ENCODE results near the gene PABPN1L.

The PABPN1L gene

DNA sequence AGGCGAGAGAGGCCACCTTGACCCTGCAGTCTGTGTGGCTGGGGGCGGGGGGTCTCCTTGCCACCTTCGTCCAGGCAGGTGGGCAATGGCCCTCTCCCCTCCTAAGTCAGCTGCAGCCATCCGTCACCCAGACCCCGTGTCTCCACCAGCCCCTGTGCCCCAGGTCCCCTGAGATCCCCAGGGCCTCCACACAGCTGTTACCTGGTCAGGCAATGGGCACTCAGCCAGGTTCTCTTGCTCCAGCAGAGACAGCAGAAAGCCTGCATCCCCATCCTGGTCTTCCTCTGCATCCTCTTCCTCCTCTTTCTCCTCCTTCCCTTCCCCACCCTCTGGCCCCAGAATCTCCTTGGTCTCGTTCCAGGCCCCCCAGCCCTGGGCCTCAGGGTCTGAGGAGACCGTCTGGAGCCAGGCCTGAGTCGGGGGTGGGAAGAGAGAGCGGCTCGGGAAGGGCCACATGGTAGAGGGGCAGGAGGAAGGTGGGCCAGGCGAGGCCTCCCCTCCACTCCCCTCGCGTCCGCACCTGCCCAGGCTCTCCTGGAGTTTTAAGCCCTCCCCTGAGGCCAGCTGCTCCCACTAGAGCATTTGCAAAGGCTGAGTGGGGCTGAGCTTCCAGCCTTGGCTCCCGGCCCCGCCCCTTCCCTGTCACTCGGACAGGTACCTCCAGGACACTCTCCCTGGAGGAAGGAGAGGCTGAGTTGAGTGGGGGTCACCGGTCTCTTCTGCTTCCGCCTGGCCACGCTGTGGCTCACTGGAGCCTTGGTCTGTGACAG, at the start of gene PABPN1L:
Gene PABPN1L, minus strand, starts transcription at position 510 of the 770 bp plus-strand sequence. Its CDS starts 54 bp downstream, at position 456.
- FAIRE-seq: no peak

DNA sequence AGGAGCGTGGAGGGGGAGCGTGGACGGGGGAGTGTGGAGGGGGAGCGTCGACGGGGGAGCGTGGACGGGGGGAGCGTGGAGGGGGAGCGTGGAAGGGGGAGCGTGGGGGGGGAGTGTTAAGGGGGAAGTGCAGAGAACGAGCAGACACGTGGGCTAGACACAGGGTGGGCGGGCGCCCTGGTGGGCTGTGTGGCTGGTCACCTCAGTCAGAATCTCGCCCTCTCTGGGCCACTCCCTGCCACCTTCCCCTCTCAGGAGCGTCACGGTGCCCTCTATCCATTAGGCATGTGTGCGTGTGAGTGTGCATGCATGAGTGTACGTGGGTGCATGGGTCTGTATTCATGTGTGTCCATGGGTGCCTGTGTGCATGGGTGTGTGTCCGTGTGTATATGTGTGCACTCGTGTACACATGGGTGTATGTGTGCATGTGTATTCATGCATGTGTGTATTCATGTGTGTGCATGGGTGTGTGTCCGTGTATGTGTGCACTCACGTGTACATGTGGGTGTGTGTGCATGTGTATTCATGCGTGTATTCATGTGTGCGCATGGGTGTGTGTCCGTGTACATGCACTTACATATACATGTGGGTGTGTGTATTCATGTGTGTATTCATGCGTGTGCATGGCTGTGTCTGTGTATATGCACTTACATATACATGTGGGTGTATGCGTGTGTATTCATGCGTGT, 49.3 kb upstream of the PABPN1L start:
- no peak for FAIRE-seq

DNA sequence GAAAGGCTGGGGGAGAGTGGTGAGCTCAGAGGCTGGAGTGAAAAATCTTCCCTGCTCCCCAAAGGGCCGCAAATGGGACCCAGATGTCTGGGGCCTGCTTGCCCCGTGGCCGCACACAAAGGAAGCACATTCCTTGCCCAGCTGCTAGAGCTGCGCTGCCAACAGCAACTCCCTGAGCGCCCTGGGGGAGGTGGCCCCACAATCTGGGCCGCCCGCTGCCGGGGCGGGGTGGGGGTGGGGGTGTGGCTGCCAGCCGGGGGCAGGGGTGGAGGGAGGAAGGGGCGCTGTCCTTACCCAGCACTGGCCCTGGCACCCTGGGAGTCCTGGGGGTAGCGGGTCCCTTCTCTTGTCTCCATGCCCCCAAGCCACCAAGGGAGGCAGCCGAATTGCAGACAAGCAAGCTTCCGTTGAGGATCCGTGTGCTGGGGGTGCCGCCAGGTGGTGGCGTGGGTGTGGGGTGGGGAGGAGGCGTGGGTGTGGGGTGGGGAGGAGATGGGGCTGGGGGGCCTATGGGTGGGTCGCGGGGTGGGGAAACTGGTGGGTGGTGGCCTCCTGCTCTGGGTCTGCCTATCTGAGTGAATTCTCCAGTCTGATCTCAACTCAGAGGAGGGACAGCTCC, 48.4 kb upstream of the PABPN1L start:
- no peak for FAIRE-seq

GRCh38 chr16:88913870-88914269, 47.4 kb upstream of the PABPN1L start:
- no peak for FAIRE-seq

DNA sequence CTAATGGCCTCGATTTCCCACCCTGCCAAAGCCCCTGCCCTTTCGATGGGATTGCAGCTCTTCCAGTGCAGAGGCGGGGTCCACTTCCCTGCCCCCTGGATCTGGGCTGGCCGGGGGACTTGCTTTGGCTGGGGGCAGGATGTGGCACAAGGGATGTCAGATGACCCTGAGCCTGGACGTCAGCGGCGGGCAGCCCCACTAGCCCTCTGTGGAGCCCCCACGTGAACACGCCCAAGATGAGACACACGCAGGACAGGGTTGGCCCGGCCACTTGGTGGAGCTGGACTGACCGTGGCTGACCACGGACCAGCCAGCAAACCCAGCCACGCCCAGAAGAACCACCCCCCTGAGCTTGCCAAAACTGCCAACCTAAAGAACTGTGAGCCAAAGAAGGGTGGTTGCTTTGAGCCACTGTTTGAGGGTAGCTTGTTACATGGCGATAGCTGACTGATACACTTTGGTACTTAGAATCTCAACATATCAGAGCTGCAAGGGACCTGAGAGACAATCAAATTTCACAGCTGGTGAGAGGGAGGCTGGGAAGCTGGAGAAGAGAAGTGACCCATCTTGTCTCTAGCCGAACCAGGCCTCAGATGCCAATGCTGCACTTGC, 46.6 kb upstream of the PABPN1L start:
- no peak for FAIRE-seq

GRCh38 chr16:88912556-88912955, 46.1 kb upstream of the PABPN1L start:
- FAIRE-seq: no peak

DNA sequence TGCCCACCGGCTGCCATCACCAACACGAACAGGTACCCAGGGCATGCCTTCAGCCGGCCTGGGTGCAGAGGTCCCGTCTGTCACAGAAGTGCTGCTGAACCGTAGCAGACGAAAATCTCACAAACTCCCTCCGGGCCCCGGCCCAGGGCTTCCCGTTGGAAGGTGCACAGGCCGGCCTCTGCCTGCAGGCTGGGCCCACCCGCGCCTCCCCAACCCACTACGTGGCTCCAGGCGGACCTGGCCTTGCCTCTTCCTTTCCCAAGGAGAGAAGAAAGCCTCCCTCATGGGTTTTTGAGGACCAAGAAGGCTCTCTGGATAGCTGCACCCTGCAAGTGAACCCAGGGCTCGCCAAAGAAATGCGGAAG, 45.5 kb upstream of the PABPN1L start:
- FAIRE-seq: no peak

DNA sequence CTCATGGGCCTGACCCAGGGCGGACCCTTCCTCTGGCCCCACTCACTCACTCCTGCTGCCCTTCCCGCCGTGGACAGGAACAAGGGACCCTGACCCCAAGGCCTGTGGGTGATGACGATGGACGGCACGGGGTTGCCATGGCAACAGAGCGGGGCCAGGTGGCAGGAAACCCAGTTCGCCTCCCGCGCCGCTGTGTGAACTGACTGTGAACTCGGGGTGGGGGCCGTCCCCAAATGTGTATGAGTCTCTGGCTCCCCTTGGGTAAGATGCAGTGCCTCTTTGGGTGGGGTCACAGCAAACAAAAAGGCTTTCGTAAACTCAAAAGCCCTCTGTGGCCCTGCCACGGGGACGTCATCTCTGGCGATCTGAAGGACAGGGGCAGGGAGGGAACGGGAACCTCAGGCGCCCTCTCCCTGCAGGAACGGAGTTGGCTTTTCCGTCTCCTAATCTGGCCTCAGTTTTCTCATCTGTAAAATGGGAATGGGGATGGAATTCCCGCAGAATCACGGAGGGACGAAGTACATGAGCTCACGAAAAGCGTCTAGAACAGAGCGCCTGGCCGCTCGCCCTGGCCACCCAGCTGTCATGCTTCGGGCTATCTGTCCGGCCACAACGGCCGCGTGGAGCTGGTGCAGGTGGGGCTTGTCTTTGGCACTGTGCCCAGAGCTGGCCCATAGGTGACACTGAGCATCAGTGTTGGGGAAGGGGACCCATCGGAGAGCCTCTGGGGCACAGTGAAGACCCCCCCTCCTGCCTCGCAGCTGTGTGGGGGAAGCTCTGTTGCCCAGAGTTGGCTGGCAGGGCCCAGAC, 44.9 kb upstream of the PABPN1L start:
- no peak for FAIRE-seq

- no peak for FAIRE-seq
Observed at GRCh38 chr16:88910284-88911135, 44.0 kb upstream of the PABPN1L start.

GRCh38 chr16:88909431-88910210, 43.2 kb upstream of the PABPN1L start:
- FAIRE-seq: no peak

GRCh38 chr16:88908307-88908706, 41.8 kb upstream of the PABPN1L start:
- FAIRE-seq: no peak

DNA sequence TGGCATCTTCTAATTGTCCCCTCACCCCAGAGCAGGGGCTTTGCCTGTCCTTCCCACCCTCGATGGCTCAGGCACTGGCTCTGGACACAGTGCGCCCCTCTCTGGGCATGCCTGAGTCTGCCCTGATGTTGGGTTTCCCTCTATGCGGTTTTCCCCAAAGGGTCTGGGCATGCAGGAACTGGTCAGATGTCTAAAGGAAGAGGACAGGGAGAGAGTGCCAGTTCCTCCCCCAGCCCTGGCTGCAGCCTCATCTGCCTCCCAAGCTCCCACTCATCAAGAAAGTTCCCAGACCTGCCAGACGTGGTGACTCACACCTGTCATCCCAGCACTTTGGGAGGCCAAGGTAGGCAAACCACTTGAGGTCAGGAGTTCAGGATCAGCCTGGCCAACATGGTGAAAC, 41.3 kb upstream of the PABPN1L start:
- FAIRE-seq: no peak

DNA sequence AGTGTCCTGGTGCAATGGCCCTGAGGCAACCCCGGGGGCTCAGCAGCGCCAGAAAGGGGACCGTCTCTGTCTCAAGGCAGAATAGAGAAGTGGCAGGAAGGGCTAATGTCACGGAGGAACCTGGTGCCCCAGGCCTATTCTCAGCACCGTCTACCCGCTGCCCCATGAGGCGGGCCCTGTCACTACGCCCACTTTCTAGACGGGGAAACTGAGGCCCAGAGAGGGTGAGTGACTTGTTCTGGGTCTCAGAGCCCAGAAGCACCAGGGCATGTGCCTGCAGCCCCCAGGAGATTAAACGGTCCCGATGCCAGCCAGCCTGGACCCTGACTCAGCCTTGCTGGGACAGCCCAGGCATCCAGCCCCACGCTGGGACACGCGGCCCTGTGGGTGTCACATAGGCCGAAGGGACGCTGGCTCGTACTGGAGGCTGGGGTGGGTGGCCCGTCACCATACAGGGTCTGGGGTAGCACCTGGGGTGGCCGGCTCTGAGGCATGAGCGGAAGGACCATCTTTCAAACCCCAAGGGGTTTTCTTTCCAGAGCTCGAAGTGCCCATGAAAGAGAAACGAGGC, 40.2 kb upstream of the PABPN1L start:
- FAIRE-seq: no peak

GRCh38 chr16:88906020-88906419, 39.6 kb upstream of the PABPN1L start:
- FAIRE-seq: no peak

GRCh38 chr16:88905563-88905962, 39.1 kb upstream of the PABPN1L start:
- FAIRE-seq: no peak

GRCh38 chr16:88904676-88905365, 38.4 kb upstream of the PABPN1L start:
- no peak for FAIRE-seq

- no peak for FAIRE-seq
Observed at GRCh38 chr16:88903267-88903666, 36.8 kb upstream of the PABPN1L start.

GRCh38 chr16:88902744-88903143, 36.3 kb upstream of the PABPN1L start:
- FAIRE-seq: no peak

- no peak for FAIRE-seq
Observed at GRCh38 chr16:88901718-88902337, 35.4 kb upstream of the PABPN1L start.
